ENCODE measurements around the gene CAP2. TPM values are rescaled to one million over a fixed set of nuclear protein-coding genes. Genes with fewer than 3 reads are reported as not detected.
A peak's percentile ranks its signal among the peaks of the same experiment; 100 is the strongest.
"Not testable (repeated sequence)": the region's sequence is repeated elsewhere in the genome, so short reads cannot be mapped to it uniquely, and the experiment has no call there.

The CAP2 gene
- total RNA-seq, 1 experiment from 2014 or later = 7.2 TPM

GRCh38 chr6:17397764-17398194 lies 4.4 kb downstream of the CAP2 start (continued):
- TF ChIP-seq, protein P1, sequence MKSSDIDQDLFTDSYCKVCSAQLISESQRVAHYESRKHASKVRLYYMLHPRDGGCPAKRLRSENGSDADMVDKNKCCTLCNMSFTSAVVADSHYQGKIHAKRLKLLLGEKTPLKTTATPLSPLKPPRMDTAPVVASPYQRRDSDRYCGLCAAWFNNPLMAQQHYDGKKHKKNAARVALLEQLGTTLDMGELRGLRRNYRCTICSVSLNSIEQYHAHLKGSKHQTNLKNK (CRISPR knock-in tag; IDR thresholded peaks at IDR 0.05) = no peak
- TF ChIP-seq ZNF423 (CRISPR knock-in tag; IDR thresholded peaks at IDR 0.05) (no peak), ETV6 (CRISPR knock-in tag; IDR thresholded peaks at IDR 0.05) (no peak), ELF4 (CRISPR knock-in tag; IDR thresholded peaks at IDR 0.05; ENCODE audit: low read depth) (no peak), AR (CRISPR knock-in tag; IDR thresholded peaks at IDR 0.05) (no peak)
- TF ChIP-seq, protein P2, sequence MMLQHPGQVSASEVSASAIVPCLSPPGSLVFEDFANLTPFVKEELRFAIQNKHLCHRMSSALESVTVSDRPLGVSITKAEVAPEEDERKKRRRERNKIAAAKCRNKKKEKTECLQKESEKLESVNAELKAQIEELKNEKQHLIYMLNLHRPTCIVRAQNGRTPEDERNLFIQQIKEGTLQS (CRISPR knock-in tag; conservative IDR thresholded peaks at IDR 0.05) = no peak
- TF ChIP-seq, protein P3, sequence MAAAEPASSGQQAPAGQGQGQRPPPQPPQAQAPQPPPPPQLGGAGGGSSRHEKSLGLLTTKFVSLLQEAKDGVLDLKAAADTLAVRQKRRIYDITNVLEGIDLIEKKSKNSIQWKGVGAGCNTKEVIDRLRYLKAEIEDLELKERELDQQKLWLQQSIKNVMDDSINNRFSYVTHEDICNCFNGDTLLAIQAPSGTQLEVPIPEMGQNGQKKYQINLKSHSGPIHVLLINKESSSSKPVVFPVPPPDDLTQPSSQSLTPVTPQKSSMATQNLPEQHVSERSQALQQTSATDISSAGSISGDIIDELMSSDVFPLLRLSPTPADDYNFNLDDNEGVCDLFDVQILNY (CRISPR knock-in tag; IDR thresholded peaks at IDR 0.05) = no peak

GRCh38 chr6:17405181-17405943 lies 12.0 kb downstream of the CAP2 start:
- ATAC-seq; DNase-seq (ENCODE audit: low spot score); CTCF ChIA-PET; H3K27ac Mint-ChIP-seq; H3K27me3 Mint-ChIP-seq (ENCODE audit: low read depth); POLR2A ChIA-PET; H3K4me3 Mint-ChIP-seq; H3K9me3 Mint-ChIP-seq; H3K36me3 Mint-ChIP-seq: not testable (repeated sequence)
- peaks cover 13% of the 10 kb centered on the region for H3K4me1 Mint-ChIP-seq

DNA sequence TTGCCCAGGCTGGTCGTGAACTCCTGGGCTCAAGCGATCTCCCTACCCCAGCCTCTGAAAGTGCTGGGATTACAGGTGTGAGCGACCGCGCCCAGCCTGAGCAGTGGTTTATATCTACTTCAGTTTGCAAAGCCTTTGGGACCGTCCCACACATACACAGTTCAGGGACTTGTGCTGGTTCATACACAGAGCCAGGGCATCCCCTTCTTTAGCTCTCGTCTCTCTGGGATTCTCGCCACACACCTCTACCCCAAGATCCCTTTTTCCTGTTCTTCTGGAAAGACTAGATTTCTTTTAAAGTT lies 12.5 kb downstream of the CAP2 start:
- ChIA-PET CTCF (no interaction called here), POLR2A (no interaction called here)
- DNase-seq (ENCODE audit: low spot score) = no peak
- TF ChIP-seq TCF7 (CRISPR knock-in tag; IDR thresholded peaks at IDR 0.05; ENCODE audit: low read depth) = no peak
- Mint-ChIP-seq H3K4me1 (peaks cover 13% of the 10 kb centered on the region), H3K9me3 (peaks cover 14% of the 10 kb centered on the region), H3K27me3 (ENCODE audit: low read depth) (no peaks in the 10 kb centered on the region), H3K36me3 (peaks cover 14% of the 10 kb centered on the region), H3K4me3 (no peak overlapping the region), H3K27ac (peak overlapping the region; percentile 42; the same call in 1 of the 2 replicates)
- ATAC-seq = no peak

DNA sequence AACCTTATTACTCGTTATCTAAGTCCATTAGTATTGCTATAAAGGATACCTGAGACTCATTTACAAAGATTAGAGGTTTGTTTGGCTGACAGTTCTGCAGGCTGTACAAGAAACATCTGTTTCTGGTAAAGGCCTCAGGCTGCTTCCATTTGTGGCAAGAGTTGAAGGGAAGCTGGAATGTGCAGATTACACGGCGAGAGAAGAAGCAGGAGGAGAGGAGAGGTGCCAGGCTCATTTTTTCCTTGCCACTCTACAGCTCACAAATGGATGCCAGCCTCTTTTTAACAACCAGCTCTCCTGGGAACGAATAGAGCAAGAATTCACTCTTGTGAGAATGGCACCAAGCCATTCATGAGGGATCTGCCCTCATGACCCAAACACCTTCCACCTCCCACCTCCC lies 14.7 kb downstream of the CAP2 start:
- H3K36me3 Mint-ChIP-seq = peaks cover 21% of the 10 kb centered on the region
- no peak for DNase-seq (ENCODE audit: low spot score)
- H3K27ac Mint-ChIP-seq = no peak overlapping the region
- ChIA-PET CTCF (interaction anchor here (1.1 kb wide), 1 partner anchor 176 kb away, joined by 4 read pairs; no protein-coding TSS in a partner anchor), POLR2A (no interaction called here)
- H3K4me1 Mint-ChIP-seq = peaks cover 10% of the 10 kb centered on the region
- H3K4me3 Mint-ChIP-seq = no peak overlapping the region
- H3K9me3 Mint-ChIP-seq = peaks cover 20% of the 10 kb centered on the region
- no peak for ATAC-seq
- H3K27me3 Mint-ChIP-seq (ENCODE audit: low read depth) = no peaks in the 10 kb centered on the region
- TF ChIP-seq, protein P3 (CRISPR knock-in tag; IDR thresholded peaks at IDR 0.05) = no peak
- TF ChIP-seq KAT7 (CRISPR knock-in tag; IDR thresholded peaks at IDR 0.05; ENCODE audit: borderline replicate concordance) = no peak
- TF ChIP-seq GTF2I (CRISPR knock-in tag; conservative IDR thresholded peaks at IDR 0.05) = no peak
- no peak for TF ChIP-seq AR (CRISPR knock-in tag; IDR thresholded peaks at IDR 0.05)
- no peak for TF ChIP-seq ZNF138 (CRISPR knock-in tag; conservative IDR thresholded peaks at IDR 0.05)
- TF ChIP-seq NR1H2 (CRISPR knock-in tag; IDR thresholded peaks at IDR 0.05) = no peak
- TF ChIP-seq ZNF317 (CRISPR knock-in tag; IDR thresholded peaks at IDR 0.05; ENCODE audit: borderline replicate concordance, low read depth) = no peak
- TF ChIP-seq NFYB (CRISPR knock-in tag; conservative IDR thresholded peaks at IDR 0.05; ENCODE audit: low read depth) = no peak
- TF ChIP-seq, protein P2 (CRISPR knock-in tag; conservative IDR thresholded peaks at IDR 0.05) = no peak
- no peak for TF ChIP-seq PREB (CRISPR knock-in tag; IDR thresholded peaks at IDR 0.05; ENCODE audit: borderline replicate concordance)
- no peak for TF ChIP-seq GRHL2 (CRISPR knock-in tag; IDR thresholded peaks at IDR 0.05; ENCODE audit: insufficient replicate concordance, severe bottlenecking)
- TF ChIP-seq IRF2 (CRISPR knock-in tag; IDR thresholded peaks at IDR 0.05; ENCODE audit: borderline replicate concordance, low read depth) = no peak
